BJ (cell line): ENCODE measurements around the gene HS6ST3. TPM values are rescaled to one million over a fixed set of nuclear protein-coding genes. Genes with fewer than 3 reads are reported as not detected.

Experiments
- CTCF ChIA-PET: fragments of 350-600 bp; formaldehyde crosslinking; extraction: SDS; loops from one replicate; lab custom pipeline; 2021; ENCODE audit warnings: antibody characterized with exemption, inconsistent platforms; lab: Yijun Ruan, JAX
- POLR2A ChIA-PET: fragments of 300-600 bp; sonication (Branson Sonifier 250); formaldehyde crosslinking; extraction: SDS; loops from one replicate; lab custom pipeline; 2021; ENCODE audit warnings: antibody characterized with exemption; lab: Charles Lee
- DNase-seq: peaks from one replicate; pipeline ENCODE4 v3.0.0-alpha.2; 2011; ENCODE audit warnings: low read depth
- H3K27me3 ChIP-seq: 2 replicates; pipeline ENCODE4 v1.6.0; 2011; ENCODE audit warnings: low read length; ENCODE audit not compliant: control insufficient read depth, insufficient read depth
- H3K36me3 ChIP-seq: 2 replicates; pipeline ENCODE4 v1.5.1; 2011; ENCODE audit warnings: low read length; ENCODE audit not compliant: control insufficient read depth, insufficient read depth
- H3K4me3 ChIP-seq: 2 replicates; pipeline ENCODE4 v1.5.1; 2011; ENCODE audit warnings: low read depth, mild to moderate bottlenecking, control low read depth, low read length
- CTCF ChIP-seq: IDR thresholded peaks from 2 replicates; pipeline ENCODE4 v1.5.1; 2011; ENCODE audit warnings: low read depth, mild to moderate bottlenecking, control low read depth, inconsistent platforms, low read length, moderate library complexity; ENCODE audit not compliant: insufficient read depth
- polyA plus RNA-seq: library from polyadenylated mRNA; depleted of rRNA; stranded (reverse); fragments of >200 nt; gene quantifications from 2 replicates; pipeline ENCODE4 v1.2.3, GENCODE V29; 2011

The HS6ST3 gene
- polyA plus RNA-seq, 1 experiment = not detected

- no peak for DNase-seq
- CTCF ChIA-PET = no interaction called here
- no peak for TF ChIP-seq CTCF
Measured at GRCh38 chr13:96837809-96838208, 747.9 kb downstream of the HS6ST3 start.

DNA sequence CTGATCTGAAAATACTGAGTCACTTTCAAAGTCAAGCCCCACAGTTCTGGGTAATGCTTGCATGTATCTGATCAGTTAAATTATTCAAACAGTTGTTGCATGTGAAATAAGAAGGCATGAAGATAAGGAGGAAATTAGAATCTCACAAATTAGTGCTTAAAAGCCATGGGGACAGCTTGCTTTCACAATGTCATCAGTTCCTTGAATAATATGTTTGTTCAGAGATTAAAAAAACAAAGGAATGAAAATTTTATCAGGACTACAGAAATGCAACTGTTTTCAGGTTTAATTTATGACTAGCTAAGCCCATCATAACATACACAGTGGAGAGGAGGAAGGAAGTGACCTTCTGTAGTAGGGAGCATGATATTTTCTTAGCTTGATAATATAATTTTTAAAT is 754.3 kb downstream of the HS6ST3 start:
- ChIA-PET CTCF (no interaction called here), POLR2A (no interaction called here)
- DNase-seq = no peak
- Histone ChIP-seq H3K27me3 (no peaks in the 10 kb centered on the region), H3K4me3 (no peak overlapping the region), H3K36me3 (no peaks in the 10 kb centered on the region)
- no peak for TF ChIP-seq CTCF

More at GRCh38 chr13:96837809-96838208, 747.9 kb downstream of the HS6ST3 start:
- no peaks in the 10 kb centered on the region for H3K36me3 ChIP-seq
- H3K27me3 ChIP-seq = no peaks in the 10 kb centered on the region
- POLR2A ChIA-PET = no interaction called here
- no peak overlapping the region for H3K4me3 ChIP-seq

DNA sequence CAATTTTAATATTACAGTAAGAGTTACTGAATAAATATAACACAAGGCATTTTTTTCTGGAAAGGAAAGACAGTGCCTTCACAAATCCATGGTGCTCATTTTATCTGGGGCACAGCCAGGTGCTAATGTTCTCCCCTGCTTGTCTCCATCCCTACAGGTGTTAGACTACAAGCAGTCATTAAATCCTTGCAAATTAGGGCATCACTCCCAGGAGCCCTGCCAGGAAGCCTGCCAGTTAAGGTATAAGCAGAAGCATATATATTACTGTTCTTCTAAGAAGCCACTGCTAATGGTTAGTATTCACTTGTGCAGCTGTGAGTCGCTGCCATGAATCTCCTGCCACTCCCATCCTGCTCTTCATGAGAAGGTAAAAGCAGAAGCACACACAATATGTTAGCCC is 754.7 kb downstream of the HS6ST3 start:
- no peak overlapping the region for H3K4me3 ChIP-seq
- CTCF ChIA-PET = no interaction called here
- no peak for DNase-seq
- TF ChIP-seq CTCF = no peak
- no peaks in the 10 kb centered on the region for H3K27me3 ChIP-seq
- POLR2A ChIA-PET = no interaction called here
- no peaks in the 10 kb centered on the region for H3K36me3 ChIP-seq

GRCh38 chr13:96848286-96848685 is 758.4 kb downstream of the HS6ST3 start:
- no peak for DNase-seq
- H3K4me3 ChIP-seq = no peak overlapping the region
- TF ChIP-seq CTCF = no peak
- H3K36me3 ChIP-seq = no peaks in the 10 kb centered on the region
- H3K27me3 ChIP-seq = no peaks in the 10 kb centered on the region
- POLR2A ChIA-PET = no interaction called here
- CTCF ChIA-PET = no interaction called here

DNA sequence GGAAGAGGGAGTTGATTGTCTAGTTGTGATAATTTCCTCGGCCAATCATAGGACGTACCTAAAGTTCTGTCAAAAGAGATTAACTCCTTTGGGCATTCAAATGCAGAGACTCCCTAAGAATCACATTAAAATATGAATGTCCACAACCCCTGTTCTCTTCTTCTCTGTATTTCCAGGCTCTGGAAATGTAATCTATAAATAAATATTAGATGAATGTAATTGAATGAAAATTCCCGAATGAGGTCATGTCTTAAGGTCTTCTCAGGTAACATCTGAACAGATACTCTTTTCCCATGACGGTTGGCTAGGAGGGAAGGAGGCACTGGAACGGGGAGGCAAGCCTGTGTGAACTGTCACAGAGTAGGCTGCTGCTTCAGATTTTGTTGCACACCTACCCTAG is 759.2 kb downstream of the HS6ST3 start:
- CTCF ChIA-PET = no interaction called here
- no peak for TF ChIP-seq CTCF
- POLR2A ChIA-PET = no interaction called here
- Histone ChIP-seq H3K27me3 (no peaks in the 10 kb centered on the region), H3K4me3 (no peak overlapping the region), H3K36me3 (no peaks in the 10 kb centered on the region)
- no peak for DNase-seq
